H9 (cell line): ENCODE measurements around the gene DNAJC5. TPM values are rescaled to one million over a fixed set of nuclear protein-coding genes. Genes with fewer than 3 reads are reported as not detected.

Source experiments
- DNase-seq: peaks from one replicate; pipeline ENCODE4 v3.0.0-alpha.2; 2017
- H2AFZ ChIP-seq: one replicate; pipeline ENCODE4 v1.6.1; 2013; ENCODE audit warnings: mild to moderate bottlenecking, low read length, control low read depth, moderate library complexity
- H2AK5ac ChIP-seq: 2 replicates; pipeline ENCODE4 v1.6.1; 2013; ENCODE audit warnings: low read length, control low read depth, mixed read lengths; ENCODE audit not compliant: insufficient read length
- H2BK120ac ChIP-seq: one replicate; pipeline ENCODE4 v1.6.1; 2013; ENCODE audit warnings: low read depth, mild to moderate bottlenecking, low read length, control low read depth, inconsistent platforms; ENCODE audit not compliant: poor library complexity, severe bottlenecking
- H2BK12ac ChIP-seq: 2 replicates; pipeline ENCODE4 v1.6.1; 2013; ENCODE audit warnings: low read length, control low read depth, mixed read lengths, low read depth; ENCODE audit not compliant: insufficient read length
- H2BK15ac ChIP-seq: 2 replicates; pipeline ENCODE4 v1.6.1; 2013; ENCODE audit warnings: low read depth, low read length, control low read depth
- H2BK20ac ChIP-seq: one replicate; pipeline ENCODE4 v1.6.1; 2013; ENCODE audit warnings: low read depth, mild to moderate bottlenecking, low read length, control low read depth, inconsistent platforms; ENCODE audit not compliant: poor library complexity, severe bottlenecking
- H2BK5ac ChIP-seq: 2 replicates; pipeline ENCODE4 v1.6.1; 2013; ENCODE audit warnings: low read length, control low read depth, mixed read lengths; ENCODE audit not compliant: insufficient read length
- H3K14ac ChIP-seq: 2 replicates; pipeline ENCODE4 v1.6.1; 2013; ENCODE audit warnings: low read length, control low read depth; ENCODE audit not compliant: insufficient read depth
- H3K18ac ChIP-seq: 2 replicates; pipeline ENCODE4 v1.6.1; 2013; ENCODE audit warnings: low read depth, mild to moderate bottlenecking, mixed read lengths, low read length, control low read depth; ENCODE audit not compliant: insufficient read length
- H3K23ac ChIP-seq: 2 replicates; pipeline ENCODE4 v1.6.1; 2013; ENCODE audit warnings: low read length, control low read depth, mixed read lengths, low read depth; ENCODE audit not compliant: insufficient read length
- H3K23me2 ChIP-seq: 2 replicates; pipeline ENCODE4 v1.6.1; 2013; ENCODE audit warnings: low read depth, mild to moderate bottlenecking, mixed read lengths, low read length, control low read depth; ENCODE audit not compliant: insufficient read length, poor library complexity, severe bottlenecking
- H3K27ac ChIP-seq: 2 replicates; pipeline ENCODE4 v1.5.1; 2013; ENCODE audit warnings: low read length, control low read depth, mixed read lengths, low read depth; ENCODE audit not compliant: insufficient read length
- H3K27me3 ChIP-seq: 2 replicates; pipeline ENCODE4 v1.6.1; 2013; ENCODE audit warnings: low read length, control low read depth, inconsistent platforms; ENCODE audit not compliant: insufficient read depth
- H3K4ac ChIP-seq: 2 replicates; pipeline ENCODE4 v1.6.1; 2013; ENCODE audit warnings: low read depth, mild to moderate bottlenecking, control low read depth, inconsistent platforms, low read length, moderate library complexity
- H3K4me1 ChIP-seq: 2 replicates; pipeline ENCODE4 v1.6.1; 2013; ENCODE audit warnings: low read length, control low read depth, inconsistent platforms; ENCODE audit not compliant: insufficient read depth
- H3K4me2 ChIP-seq: 2 replicates; pipeline ENCODE4 v1.6.1; 2013; ENCODE audit warnings: low read length, control low read depth, mixed read lengths; ENCODE audit not compliant: insufficient read length, insufficient read depth
- H3K56ac ChIP-seq: 2 replicates; pipeline ENCODE4 v1.6.1; 2013; ENCODE audit warnings: low read depth, mild to moderate bottlenecking, mixed read lengths, low read length, control low read depth; ENCODE audit not compliant: insufficient read length
- H3K79me1 ChIP-seq: 2 replicates; pipeline ENCODE4 v1.6.1; 2013; ENCODE audit warnings: low read depth, mild to moderate bottlenecking, moderate library complexity, low read length, control low read depth, inconsistent platforms; ENCODE audit not compliant: insufficient read depth, poor library complexity, severe bottlenecking
- H3K79me2 ChIP-seq: 2 replicates; pipeline ENCODE4 v1.6.1; 2013; ENCODE audit warnings: low read length, control low read depth, inconsistent platforms; ENCODE audit not compliant: insufficient read depth
- H3K9ac ChIP-seq: 2 replicates; pipeline ENCODE4 v1.6.1; 2013; ENCODE audit warnings: low read length, control low read depth, mixed read lengths; ENCODE audit not compliant: insufficient read length; ENCODE audit errors: extremely low read depth
- H3K9me3 ChIP-seq: one replicate; pipeline ENCODE4 v1.6.1; 2013; ENCODE audit warnings: low read depth, low read length, inconsistent platforms; ENCODE audit not compliant: control insufficient read depth
- H3T11ph ChIP-seq: one replicate; pipeline ENCODE4 v1.6.1; 2013; ENCODE audit warnings: mild to moderate bottlenecking, low read length, control low read depth, inconsistent platforms
- H4K20me1 ChIP-seq: one replicate; pipeline ENCODE4 v1.6.1; 2013; ENCODE audit not compliant: control insufficient read depth, insufficient read length, insufficient read depth
- H4K5ac ChIP-seq: 2 replicates; pipeline ENCODE4 v1.6.1; 2013; ENCODE audit warnings: low read depth, mild to moderate bottlenecking, mixed read lengths, low read length, control low read depth; ENCODE audit not compliant: insufficient read length
- H4K8ac ChIP-seq: replicated peaks from 2 replicates; pipeline ENCODE4 v1.6.1; 2013; ENCODE audit warnings: low read length, control low read depth, mixed read lengths, low read depth; ENCODE audit not compliant: insufficient read length
- H4K91ac ChIP-seq: 2 replicates; pipeline ENCODE4 v1.6.1; 2013; ENCODE audit warnings: low read depth, mild to moderate bottlenecking, moderate library complexity, mixed read lengths, low read length, control low read depth; ENCODE audit not compliant: insufficient read length
- H3K27ac Mint-ChIP-seq, 3 experiments: 2 replicates in 2 of 3; 3 replicates in 1 of 3; pipeline ENCODE4 v1.8.0; 2020 to 2021; ENCODE audit warnings: mixed read lengths in 3 of 3, mild to moderate bottlenecking in 1 of 3, moderate library complexity in 1 of 3
- H3K27me3 Mint-ChIP-seq: 2 replicates; pipeline ENCODE4 v1.8.0; 2021; ENCODE audit warnings: low read depth, mild to moderate bottlenecking, moderate library complexity, mixed read lengths
- H3K36me3 Mint-ChIP-seq, 3 experiments: 2 replicates in 2 of 3; 3 replicates in 1 of 3; pipeline ENCODE4 v1.8.0; 2020 to 2021; ENCODE audit warnings: low read depth in 3 of 3, mixed read lengths in 3 of 3; ENCODE audit not compliant: insufficient read depth in 1 of 3
- H3K4me1 Mint-ChIP-seq, 2 experiments: 2 replicates each; pipeline ENCODE4 v1.8.0; 2020; ENCODE audit warnings: mixed read lengths in 2 of 2
- H3K4me3 Mint-ChIP-seq, 2 experiments: 2 replicates in 1 of 2; 3 replicates in 1 of 2; pipeline ENCODE4 v1.8.0; 2020 to 2021; ENCODE audit warnings: mild to moderate bottlenecking in 2 of 2, mixed read lengths in 2 of 2, moderate library complexity in 1 of 2
- H3K9me3 Mint-ChIP-seq, 2 experiments: 2 replicates in 1 of 2; 3 replicates in 1 of 2; pipeline ENCODE4 v1.8.0; 2020; ENCODE audit warnings: mild to moderate bottlenecking in 2 of 2, mixed read lengths in 2 of 2, moderate library complexity in 1 of 2
- CTCF ChIP-seq: fragments of 200-600 bp; sonication (generic); conservative IDR thresholded peaks from 3 replicates; pipeline ENCODE4 v1.8.0; 2021; ENCODE audit warnings: antibody characterized with exemption, mild to moderate bottlenecking
- WGBS: extraction: QIAGEN DNeasy Blood & Tissue Kit; methylation state at CpG from one replicate; pipeline ENCODE4 v1.1.7; 2013; ENCODE audit warnings: missing lambda C conversion rate, low lambda C conversion rate, mixed read lengths; ENCODE audit not compliant: insufficient read length; ENCODE audit errors: extremely low coverage; 5-methylcytosine and 5-hydroxymethylcytosine counted together
- total RNA-seq: library from RNA; stranded (reverse); gene quantifications from 2 replicates; pipeline ENCODE4 v1.2.1, GENCODE V29; 2021

DNAJC5 gene
- total RNA-seq, 1 experiment from 2014 or later, result 43.0 TPM

DNA sequence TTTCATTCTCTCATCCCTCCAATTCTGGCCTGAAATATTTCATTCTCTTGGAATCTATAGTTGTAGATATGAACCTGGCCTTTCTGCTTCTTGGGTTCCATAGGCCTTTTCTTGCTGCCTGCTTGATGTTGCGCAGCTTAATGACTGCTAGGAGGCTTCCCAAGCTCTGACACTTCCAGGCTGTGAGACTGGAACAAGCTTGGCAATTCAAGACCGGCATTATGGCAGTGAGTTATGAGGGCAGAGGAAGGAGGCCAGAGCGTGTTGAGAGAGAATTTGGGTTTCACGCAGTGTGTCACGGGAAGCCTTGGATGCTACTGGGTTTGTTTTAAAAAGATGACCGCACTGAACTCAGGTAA is 948 bp upstream of the DNAJC5 start:
- WGBS, result no CpG with 5 or more reads among the region's 6 CpGs
- H3K4me1 ChIP-seq, result 0 out of 2 replicates have a peak, but pooled peaks cover 2% of the 10 kb centered on the region
- no peaks in the 10 kb centered on the region for H3K9me3 ChIP-seq
- DNase-seq, result no peak
- no peaks in the 10 kb centered on the region for H3K27me3 ChIP-seq
- peak overlapping the region; percentile 85 for H3K4me2 ChIP-seq
- Mint-ChIP-seq H3K4me1 (peaks cover 16 to 17% of the 10 kb centered on the region in 2 experiments), H3K4me3 (peak overlapping the region; percentile 57 to 78), H3K36me3 (peaks cover 0 to 31% (median 24%) of the 10 kb centered on the region in 3 experiments; a peak in 5 of 7 replicates), H3K27ac (no peak overlapping the region), H3K9me3 (no peaks in the 10 kb centered on the region), H3K27me3 (no peaks in the 10 kb centered on the region)
- H2BK12ac ChIP-seq, result no peak overlapping the region
- H3K23me2 ChIP-seq, result peaks cover 6% of the 10 kb centered on the region
- H3K9ac ChIP-seq, result peak overlapping the region; percentile 2
- no peak overlapping the region for H3K23ac ChIP-seq
- H3K79me2 ChIP-seq, result peaks cover 11% of the 10 kb centered on the region; the same call in 1 of the 2 replicates
- no peak overlapping the region for H3K27ac ChIP-seq
- no peak overlapping the region for H2BK15ac ChIP-seq
- no peak overlapping the region for H3K56ac ChIP-seq
- TF ChIP-seq CTCF, result no peak
- no peak overlapping the region for H2BK20ac ChIP-seq
- no peak overlapping the region for H2BK5ac ChIP-seq
- no peak overlapping the region for H4K8ac ChIP-seq
- no peak overlapping the region for H4K5ac ChIP-seq
- H3K4ac ChIP-seq, result no peak overlapping the region
- no peak overlapping the region for H2BK120ac ChIP-seq
- H3K18ac ChIP-seq, result no peak overlapping the region
- no peak overlapping the region for H4K91ac ChIP-seq
- H2AFZ ChIP-seq, result no peak overlapping the region
- no peaks in the 10 kb centered on the region for H4K20me1 ChIP-seq
- no peaks in the 10 kb centered on the region for H3K79me1 ChIP-seq
- no peak overlapping the region for H2AK5ac ChIP-seq
- H3K14ac ChIP-seq, result no peak overlapping the region
- H3T11ph ChIP-seq, result no peak overlapping the region
